ENCODE data around the gene BOLL. TPM values are rescaled to one million over a fixed set of nuclear protein-coding genes. Genes with fewer than 3 reads are reported as not detected.

BOLL gene
- total and polyA plus RNA-seq, 2 donors (not counting 1 experiment from before 2014, with no cell fraction given): not detected

GRCh38 chr2:197828464-197829135 is 43.5 kb upstream of the BOLL start:
- no peak overlapping the region for H3K4me2 ChIP-seq (replicated peaks; ENCODE audit: low read depth, low read length, poor library complexity, severe bottlenecking)
- no peaks in the 10 kb centered on the region for H3K27me3 ChIP-seq (replicated peaks in 1 of 4; ENCODE audit: control extremely low read depth in 1 of 4, control insufficient read depth in 3 of 4, insufficient read depth in 4 of 4, low read length in 3 of 4)
- no peak overlapping the region for H3K27ac Mint-ChIP-seq
- H3K27me3 Mint-ChIP-seq: peaks cover 19% of the 10 kb centered on the region
- H3K36me3 ChIP-seq (replicated peaks in 1 of 2; ENCODE audit: control extremely low read depth in 1 of 2, control insufficient read depth in 1 of 2, extremely low read depth in 1 of 2, insufficient read depth in 2 of 2, low read length in 1 of 2): no peaks in the 10 kb centered on the region
- WGBS (ENCODE audit: insufficient coverage): no CpG with 5 or more reads among the region's 1 CpG
- no peaks in the 10 kb centered on the region for H3K79me2 ChIP-seq (ENCODE audit: control insufficient read depth, insufficient read depth, low read length)
- ChIA-PET POLR2A (no interaction called here), CTCF (no interaction called here)
- H3K4me3 ChIP-seq (ENCODE audit: control extremely low read depth in 1 of 5, extremely low read depth in 1 of 5, insufficient read depth in 1 of 5, low read depth in 2 of 5, low read length in 4 of 5): no peak overlapping the region
- no peaks in the 10 kb centered on the region for H4K20me1 ChIP-seq (ENCODE audit: control insufficient read depth, insufficient read depth, low read length, poor library complexity, severe bottlenecking)
- no peak overlapping the region for H2AFZ ChIP-seq (ENCODE audit: insufficient read depth, low read depth, low read length, poor library complexity, severe bottlenecking)
- intact Hi-C loops (cut with micrococcal nuclease): no loop called here
- H3K9me3 ChIP-seq (ENCODE audit: control extremely low read depth in 1 of 3, control insufficient read depth in 2 of 3, insufficient read depth in 1 of 3, low read length in 2 of 3): no peaks in the 10 kb centered on the region
- no peaks in the 10 kb centered on the region for H3K4me1 Mint-ChIP-seq
- no peak overlapping the region for H3K9ac ChIP-seq (ENCODE audit: low read length)
- ATAC-seq (ENCODE audit: low read depth) (no peak), DNase-seq (no peak)
- no peaks in the 10 kb centered on the region for H3K4me1 ChIP-seq (ENCODE audit: control insufficient read depth in 2 of 2, insufficient read depth in 2 of 2, low read length in 2 of 2)
- no peaks in the 10 kb centered on the region for H3K9me3 Mint-ChIP-seq (ENCODE audit: insufficient read depth)
- no peak overlapping the region for H3K4me3 Mint-ChIP-seq
- no peak overlapping the region for H3K27ac ChIP-seq (ENCODE audit: low read length in 2 of 2)
- no peak for TF ChIP-seq EZH2 (IDR thresholded peaks at IDR 0.05; ENCODE audit: borderline replicate concordance, insufficient read depth, low read depth, low read length, poor library complexity, severe bottlenecking)

DNA sequence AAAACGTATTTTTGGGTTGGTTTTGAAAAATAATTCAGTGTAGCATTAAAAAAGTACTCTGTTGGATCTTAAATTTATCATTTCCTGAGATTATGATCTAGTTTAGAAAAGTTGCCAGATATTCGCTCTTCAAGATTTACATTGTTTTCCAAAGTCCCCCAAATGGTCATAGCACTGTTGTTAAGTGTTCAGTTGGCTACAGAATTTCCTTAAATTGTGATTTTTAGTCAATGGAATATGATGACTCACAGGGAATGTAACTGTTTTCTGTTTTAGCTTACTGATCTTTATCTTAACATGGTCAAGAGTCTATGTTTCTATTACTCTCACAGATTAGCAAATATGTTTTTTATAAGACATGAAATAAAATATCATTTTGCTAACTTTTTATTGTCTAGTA is 42.5 kb upstream of the BOLL start:
- Histone ChIP-seq H3K9ac (ENCODE audit: low read length) (no peak overlapping the region), H3K79me2 (ENCODE audit: control insufficient read depth, insufficient read depth, low read length) (no peaks in the 10 kb centered on the region), H3K9me3 (ENCODE audit: control extremely low read depth in 1 of 3, control insufficient read depth in 2 of 3, insufficient read depth in 1 of 3, low read length in 2 of 3) (no peaks in the 10 kb centered on the region), H2AFZ (ENCODE audit: insufficient read depth, low read depth, low read length, poor library complexity, severe bottlenecking) (no peak overlapping the region), H3K4me3 (ENCODE audit: control extremely low read depth in 1 of 5, extremely low read depth in 1 of 5, insufficient read depth in 1 of 5, low read depth in 2 of 5, low read length in 4 of 5) (no peak overlapping the region), H3K36me3 (replicated peaks in 1 of 2; ENCODE audit: control extremely low read depth in 1 of 2, control insufficient read depth in 1 of 2, extremely low read depth in 1 of 2, insufficient read depth in 2 of 2, low read length in 1 of 2) (no peaks in the 10 kb centered on the region), H3K27ac (ENCODE audit: low read length in 2 of 2) (no peak overlapping the region), H3K27me3 (replicated peaks in 1 of 4; ENCODE audit: control extremely low read depth in 1 of 4, control insufficient read depth in 3 of 4, insufficient read depth in 4 of 4, low read length in 3 of 4) (no peaks in the 10 kb centered on the region), H4K20me1 (ENCODE audit: control insufficient read depth, insufficient read depth, low read length, poor library complexity, severe bottlenecking) (no peaks in the 10 kb centered on the region), H3K4me2 (replicated peaks; ENCODE audit: low read depth, low read length, poor library complexity, severe bottlenecking) (no peak overlapping the region), H3K4me1 (ENCODE audit: control insufficient read depth in 2 of 2, insufficient read depth in 2 of 2, low read length in 2 of 2) (no peaks in the 10 kb centered on the region)
- no peak for TF ChIP-seq EZH2 (IDR thresholded peaks at IDR 0.05; ENCODE audit: borderline replicate concordance, insufficient read depth, low read depth, low read length, poor library complexity, severe bottlenecking)
- TF ChIP-seq CTCF (IDR thresholded peaks at IDR 0.05): no peak
- DNase-seq (no peak), ATAC-seq (ENCODE audit: low read depth) (no peak)
- Mint-ChIP-seq H3K9me3 (ENCODE audit: insufficient read depth) (no peaks in the 10 kb centered on the region), H3K27ac (no peak overlapping the region), H3K4me1 (no peaks in the 10 kb centered on the region), H3K4me3 (no peak overlapping the region), H3K27me3 (peaks cover 24% of the 10 kb centered on the region)
- CTCF ChIA-PET: no interaction called here
- intact Hi-C loops (cut with micrococcal nuclease): no loop called here
- POLR2A ChIA-PET: no interaction called here
- no CpG with 5 or more reads among the region's 2 CpGs for whole genome bisulfite sequencing (ENCODE audit: insufficient coverage)

All from B cell (primary cell).